Measurements from ENCODE around the gene MKNK2.

Gene MKNK2

GRCh38 chr19:2084993-2085720, 34.1 kb upstream of the MKNK2 start:
- DNase-seq (ENCODE audit: low read depth) = peak; percentile 97
- H3K4me3 ChIP-seq (ENCODE audit: low read depth, low read length) = peak overlapping the region; percentile 61
- no peak for TF ChIP-seq CTCF (IDR thresholded peaks at IDR 0.05; ENCODE audit: low read depth, low read length, missing control alignments)

DNA sequence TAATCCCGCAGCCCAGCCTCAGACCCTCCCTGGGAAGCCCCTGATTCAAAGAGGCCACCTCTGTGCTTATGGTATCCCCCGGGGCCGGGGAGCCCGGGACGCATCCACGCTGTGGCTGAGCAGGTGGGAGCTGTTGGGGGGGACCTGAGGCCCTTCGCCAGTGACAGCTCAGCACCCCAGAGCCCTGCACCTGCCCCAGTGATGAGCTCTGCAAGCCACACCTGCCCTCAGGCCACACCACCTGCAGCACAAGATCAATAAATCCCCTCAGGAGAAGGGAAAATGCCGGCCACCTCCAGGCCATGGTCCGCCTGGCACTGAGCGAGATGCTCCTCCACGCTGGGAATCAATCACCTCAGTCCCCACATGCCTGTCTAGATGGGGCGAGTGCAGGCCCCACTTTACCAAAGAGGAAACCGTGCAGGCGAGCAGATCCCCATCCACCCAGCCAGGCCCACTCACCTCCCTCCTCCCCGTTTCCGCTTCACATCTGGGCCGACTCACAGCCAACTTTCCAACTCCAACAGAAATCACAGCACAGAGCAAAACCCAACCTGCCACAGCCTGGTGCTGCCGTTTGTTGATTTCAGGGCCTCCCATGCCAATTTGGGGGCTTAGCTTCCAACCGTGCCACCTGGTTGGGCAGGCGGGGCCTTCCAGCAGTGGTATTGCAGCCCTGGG, 32.3 kb upstream of the MKNK2 start:
- no peak for TF ChIP-seq CTCF (IDR thresholded peaks at IDR 0.05; ENCODE audit: low read depth, low read length, missing control alignments)
- no peak for DNase-seq (ENCODE audit: low read depth)
- H3K4me3 ChIP-seq (ENCODE audit: low read depth, low read length) = peak overlapping the region; percentile 61

DNA sequence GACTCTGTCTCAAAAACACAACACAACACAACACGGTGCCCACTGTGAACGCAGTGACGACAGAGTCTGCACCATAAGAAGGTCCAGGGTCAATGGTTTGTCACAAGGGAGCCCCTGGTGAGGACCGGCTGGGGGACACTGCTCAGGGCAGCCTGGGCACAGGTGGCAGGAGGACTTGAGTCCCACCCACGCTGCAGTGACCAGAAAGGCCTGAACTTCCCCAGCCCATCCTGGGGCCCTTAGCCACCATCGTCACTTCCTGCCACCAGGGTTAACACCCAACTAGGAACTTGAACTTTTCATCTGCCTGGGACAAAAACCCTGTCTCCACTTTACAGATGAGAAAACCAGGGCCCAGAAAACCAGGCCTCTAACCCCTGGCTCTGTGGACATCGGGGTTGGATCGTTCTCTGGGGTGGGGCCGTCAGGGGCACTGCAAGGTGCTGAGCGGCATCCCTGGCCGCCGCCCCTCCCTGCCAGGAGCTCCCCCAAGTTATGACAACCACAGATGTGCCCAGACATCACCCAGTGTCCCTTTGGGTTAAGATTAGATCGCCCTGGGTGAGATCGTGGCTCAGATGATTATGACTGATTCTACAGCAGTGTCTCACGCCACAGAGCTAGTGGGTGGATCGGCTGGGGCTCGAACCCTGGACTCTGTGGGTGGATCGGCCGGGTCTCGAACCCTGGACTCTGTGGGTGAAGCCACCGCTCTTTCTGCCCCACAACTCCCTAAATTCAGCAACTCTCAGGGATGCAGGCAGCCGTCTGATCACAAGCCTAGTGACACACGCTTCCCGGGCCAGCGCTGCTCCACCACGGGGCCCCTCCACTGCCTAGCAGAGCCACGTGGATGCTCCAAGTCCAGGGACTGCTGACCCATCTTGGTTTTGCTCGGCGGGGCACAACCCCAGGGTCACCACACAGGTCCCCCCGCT, 31.1 kb upstream of the MKNK2 start:
- peak overlapping the region; percentile 61 for H3K4me3 ChIP-seq (ENCODE audit: low read depth, low read length)
- no peak for DNase-seq (ENCODE audit: low read depth)
- TF ChIP-seq CTCF (IDR thresholded peaks at IDR 0.05; ENCODE audit: low read depth, low read length, missing control alignments) = no peak

GRCh38 chr19:2080336-2080988, 29.4 kb upstream of the MKNK2 start:
- TF ChIP-seq CTCF (IDR thresholded peaks at IDR 0.05; ENCODE audit: low read depth, low read length, missing control alignments) = no peak
- peak overlapping the region; percentile 61 for H3K4me3 ChIP-seq (ENCODE audit: low read depth, low read length)
- no peak for DNase-seq (ENCODE audit: low read depth)

DNA sequence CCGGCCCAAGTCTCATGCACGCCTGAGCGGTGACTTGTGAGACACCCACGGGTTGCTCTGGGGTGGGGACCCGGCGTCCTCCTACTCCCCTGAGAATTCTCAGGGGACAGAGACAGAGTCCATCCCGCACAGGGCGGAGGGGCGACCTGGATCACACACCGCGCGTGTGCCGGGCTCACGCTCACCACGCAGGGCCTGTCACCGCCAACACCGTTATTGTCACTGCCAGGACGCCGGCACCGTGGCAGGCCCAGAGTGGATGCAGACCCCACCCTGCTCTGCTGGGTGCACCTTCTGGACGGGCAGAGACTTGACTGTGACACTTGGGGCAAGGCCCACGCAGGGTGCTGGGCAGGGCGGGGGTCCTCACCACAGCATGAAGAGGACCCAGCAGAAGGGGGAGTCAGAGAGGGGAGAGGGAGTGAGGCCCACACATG, 28.8 kb upstream of the MKNK2 start:
- H3K4me3 ChIP-seq (ENCODE audit: low read depth, low read length) = peak overlapping the region; percentile 22; the same call in 1 of the 2 replicates
- DNase-seq (ENCODE audit: low read depth) = no peak
- no peak for TF ChIP-seq CTCF (IDR thresholded peaks at IDR 0.05; ENCODE audit: low read depth, low read length, missing control alignments)

DNA sequence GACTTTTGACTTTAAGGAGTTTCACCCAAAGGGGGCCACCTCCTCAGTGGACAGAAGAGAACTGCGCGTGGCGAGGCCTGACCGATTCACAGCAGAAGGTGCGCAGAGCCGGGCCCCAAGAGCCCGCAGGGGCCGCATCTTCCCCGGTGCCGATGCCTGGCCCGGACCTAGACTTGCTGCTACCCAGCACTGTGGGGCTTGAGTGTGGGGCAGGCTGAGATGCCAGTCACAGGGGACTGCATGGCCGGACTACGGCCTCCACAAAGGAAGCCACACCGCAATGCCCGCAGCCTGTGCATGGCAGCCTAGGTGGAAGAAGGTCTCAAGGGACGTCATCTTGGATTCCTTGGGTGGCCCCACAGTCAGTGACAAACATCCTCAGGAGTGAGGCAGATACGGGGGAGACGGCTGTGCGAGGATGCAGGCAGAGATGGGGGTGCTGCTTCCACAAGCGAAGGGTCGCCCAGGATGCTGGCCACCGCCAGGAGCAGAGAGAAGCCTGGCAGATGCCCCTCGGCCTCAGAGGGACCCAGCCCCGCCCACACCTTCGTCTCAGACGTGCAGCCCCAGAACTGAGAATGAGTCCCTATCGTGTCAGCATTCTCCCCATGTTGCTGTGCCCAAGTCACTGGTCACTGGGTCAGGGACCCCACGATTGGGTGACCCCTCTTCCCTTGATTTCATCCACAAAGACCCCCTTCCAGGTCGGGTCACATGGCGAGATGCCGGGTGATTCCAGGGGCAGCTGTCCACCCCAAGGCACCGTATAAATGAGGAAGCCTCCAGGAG, 28.2 kb upstream of the MKNK2 start:
- no peak for DNase-seq (ENCODE audit: low read depth)
- no peak overlapping the region for H3K4me3 ChIP-seq (ENCODE audit: low read depth, low read length)
- TF ChIP-seq CTCF (IDR thresholded peaks at IDR 0.05; ENCODE audit: low read depth, low read length, missing control alignments) = no peak
